HG03280 (cell line): ENCODE data around the gene SCGB1C2.

Experiments
- ATAC-seq: cut with Tn5 transposase; IDR thresholded peaks from one replicate; pipeline ENCODE4 v1.9.1; 2021; ENCODE audit warnings: mild to moderate bottlenecking, moderate library complexity; ENCODE audit not compliant: unreplicated experiment

Gene SCGB1C2

DNA sequence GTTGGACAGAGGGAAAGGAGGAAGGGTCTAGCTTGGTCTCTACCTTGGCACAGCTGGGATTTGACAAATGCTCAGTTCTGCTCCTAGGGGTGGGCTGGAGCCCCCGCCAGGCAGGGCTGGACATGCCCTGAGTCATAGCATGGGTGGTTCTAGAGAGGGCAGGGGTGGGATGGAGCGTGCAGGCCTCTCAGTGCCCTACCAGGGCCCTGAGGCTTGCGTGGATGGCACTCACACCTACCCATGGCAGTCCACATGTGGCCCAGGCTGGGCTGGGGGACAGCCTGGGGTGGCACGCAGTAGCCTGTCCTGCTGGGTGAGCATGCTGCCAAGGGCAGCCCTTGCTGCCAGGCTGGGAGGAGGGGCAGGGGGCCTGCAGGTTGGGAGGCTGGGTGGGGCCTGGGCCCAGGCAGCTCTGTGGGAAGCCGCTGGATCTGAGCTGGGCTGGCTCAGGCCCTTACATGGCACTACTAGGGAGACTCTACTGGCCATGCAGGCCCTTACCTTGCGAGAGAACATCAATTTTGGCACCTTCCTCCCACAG is 32.8 kb downstream of the SCGB1C2 start:
- ATAC-seq = no peak

DNA sequence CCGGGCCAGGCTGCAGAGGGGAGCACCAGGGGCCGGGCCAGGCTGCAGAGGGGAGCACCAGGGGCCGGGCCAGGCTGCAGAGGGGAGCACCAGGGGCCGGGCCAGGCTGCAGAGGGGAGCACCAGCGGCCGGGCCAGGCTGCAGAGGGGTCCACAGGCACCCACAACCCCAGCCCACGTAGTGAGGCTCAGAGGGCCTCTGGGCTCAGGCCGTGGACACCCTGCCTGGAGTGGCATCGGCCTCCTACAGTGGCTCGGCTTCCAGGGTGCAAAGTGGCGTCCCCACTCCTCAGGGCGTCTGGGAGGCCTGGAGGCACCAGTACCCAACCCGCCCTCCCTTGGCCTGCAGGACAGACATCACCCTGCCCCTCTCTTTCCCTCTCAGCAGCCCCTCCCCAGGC is 34.5 kb downstream of the SCGB1C2 start:
- no peak for ATAC-seq

DNA sequence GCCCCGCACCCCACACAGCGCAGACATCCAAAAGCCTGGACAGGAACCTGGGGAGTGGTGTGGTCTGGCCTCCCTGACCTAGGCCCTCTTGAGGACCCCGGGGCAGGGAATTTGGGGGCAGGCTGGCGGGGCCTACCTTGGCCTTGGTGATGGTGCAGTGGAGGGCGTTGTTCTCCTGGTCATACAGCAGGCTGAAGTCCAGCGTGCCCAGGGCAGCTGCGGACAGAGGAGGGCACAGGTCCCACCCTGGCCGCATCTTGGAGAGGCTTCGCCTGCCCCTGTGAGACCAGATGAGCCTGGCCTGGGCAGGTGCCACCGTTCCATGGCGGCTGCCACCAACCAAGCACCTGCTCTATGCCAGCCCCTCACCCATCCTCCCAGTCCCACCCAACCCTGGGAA is 35.0 kb downstream of the SCGB1C2 start:
- no peak for ATAC-seq

DNA sequence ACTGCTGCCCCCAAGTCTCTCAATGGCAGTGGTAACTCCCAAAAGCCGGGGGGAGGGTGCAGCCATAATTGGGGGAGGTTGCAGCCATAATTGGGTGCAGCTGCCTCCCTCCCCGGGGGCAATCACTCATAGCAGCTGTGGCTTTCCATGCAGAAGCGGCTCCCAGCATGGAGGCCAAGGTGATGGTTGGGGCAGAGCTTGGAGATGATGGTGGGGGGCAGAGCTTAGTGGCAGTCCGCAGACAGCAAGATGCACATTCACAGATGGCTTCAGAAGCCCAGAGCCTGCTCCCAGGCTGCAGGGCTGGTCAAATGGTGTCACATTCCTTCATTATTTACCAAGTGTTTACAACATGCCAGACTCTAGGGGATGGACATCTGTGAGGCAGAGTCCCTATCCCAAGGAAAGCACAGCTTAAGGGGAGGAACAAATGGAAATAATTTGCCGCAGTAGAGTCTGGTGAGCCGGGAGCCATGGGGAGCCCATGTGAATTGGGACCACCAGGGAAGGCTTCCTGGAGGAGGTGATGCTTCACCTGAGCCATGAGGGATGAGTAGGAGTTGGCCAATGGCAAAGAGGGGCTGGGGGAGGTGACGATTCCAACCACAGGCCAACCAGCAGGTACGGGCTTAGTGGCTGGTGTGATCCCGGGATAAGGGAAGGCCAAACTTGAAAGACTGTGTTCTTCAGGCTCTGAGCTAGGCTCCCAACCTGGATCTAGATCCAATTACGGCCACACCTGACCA is 36.0 kb downstream of the SCGB1C2 start:
- no peak for ATAC-seq

DNA sequence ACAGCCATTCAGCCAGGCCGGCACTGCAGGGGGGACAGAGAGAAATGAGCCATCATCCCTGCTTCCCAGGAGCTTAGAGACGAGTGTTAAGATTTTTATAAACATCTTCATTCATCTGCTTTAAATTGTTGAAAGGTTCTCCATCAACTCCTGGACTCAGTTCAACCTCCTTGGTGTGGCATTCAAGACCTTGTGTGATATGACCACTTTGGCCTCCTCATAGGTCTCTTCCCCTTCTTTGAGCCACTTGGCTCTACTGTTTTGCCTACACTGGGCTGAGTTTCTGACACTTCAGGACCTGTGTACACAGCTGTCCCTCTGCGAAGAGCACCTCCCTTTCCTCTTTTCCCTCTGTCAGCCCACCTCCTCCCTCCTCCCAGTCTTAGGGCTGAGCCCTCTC is 39.8 kb downstream of the SCGB1C2 start:
- ATAC-seq = no peak

DNA sequence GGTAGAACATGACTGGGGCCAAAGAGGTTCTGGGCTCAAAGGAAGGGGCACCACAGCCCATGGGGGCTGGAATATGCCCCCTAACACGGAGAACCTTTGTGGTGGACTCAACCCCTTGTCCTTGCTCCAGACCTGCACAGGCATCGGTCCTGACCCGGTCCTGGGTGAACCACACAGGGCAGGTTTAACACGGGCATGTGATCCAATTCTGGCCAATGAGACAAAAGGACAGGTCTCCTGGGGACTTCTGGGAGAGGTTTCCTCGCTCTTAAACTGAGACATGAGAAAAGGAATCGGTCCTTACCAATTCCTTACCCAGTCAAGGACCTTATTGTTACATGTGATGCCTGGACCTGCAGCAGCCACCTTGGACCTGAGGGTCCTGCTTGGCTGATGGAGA is 40.4 kb downstream of the SCGB1C2 start:
- ATAC-seq = no peak

DNA sequence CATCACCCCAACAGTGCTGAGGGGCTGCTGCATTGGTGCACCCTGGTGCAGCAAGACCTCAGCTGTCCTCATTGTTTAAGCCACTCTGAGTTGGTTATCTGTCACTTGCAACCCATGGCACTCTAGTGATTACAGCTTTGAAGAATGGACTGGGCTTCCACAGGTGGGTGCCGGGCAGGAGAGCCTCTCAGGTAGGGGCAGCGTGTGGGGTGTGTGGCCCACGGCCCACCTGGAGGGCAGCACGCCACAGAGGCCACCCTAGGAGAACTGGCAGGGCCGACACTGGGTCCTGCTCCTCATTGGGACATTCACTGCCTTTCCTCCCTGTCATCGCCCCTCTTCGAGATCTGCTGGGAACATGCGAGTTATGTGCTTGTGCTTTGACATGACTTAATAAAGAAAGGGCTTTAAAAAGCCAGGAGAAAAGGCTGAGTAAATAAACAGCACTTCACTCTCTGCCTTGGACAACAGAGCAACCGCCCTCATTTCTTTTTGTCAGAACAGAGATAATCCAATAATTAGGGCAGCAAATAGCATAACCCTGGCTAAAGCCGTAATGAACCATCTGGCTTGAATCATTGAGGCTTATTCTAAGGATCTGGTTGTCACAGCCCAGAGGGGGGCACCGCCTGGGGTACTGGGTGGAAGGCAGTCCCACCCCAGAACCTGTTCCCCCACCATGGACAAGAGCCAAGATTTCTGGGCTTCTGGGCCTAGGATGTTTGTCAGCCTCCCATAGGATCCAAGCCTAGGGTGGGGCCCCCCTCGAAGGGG is 41.1 kb downstream of the SCGB1C2 start:
- no peak for ATAC-seq

DNA sequence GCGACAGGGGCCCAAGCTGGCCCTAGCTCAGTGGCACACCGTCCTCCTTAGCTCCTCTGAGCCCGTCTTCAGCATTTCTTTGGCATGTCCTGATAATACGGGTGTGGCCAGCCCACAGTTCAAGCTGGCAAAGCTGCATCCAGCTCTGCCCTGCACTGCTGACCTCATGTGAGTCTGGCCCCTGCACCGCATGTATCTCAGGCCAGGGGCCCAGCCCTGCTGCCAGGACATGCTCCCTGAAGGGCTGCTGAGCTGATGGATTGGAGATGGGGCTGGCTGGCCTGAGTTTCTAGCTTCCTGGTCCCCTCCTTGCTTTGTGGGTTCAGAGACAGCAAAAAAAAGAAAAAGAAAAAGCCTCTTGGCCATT is 41.7 kb downstream of the SCGB1C2 start:
- no peak for ATAC-seq

DNA sequence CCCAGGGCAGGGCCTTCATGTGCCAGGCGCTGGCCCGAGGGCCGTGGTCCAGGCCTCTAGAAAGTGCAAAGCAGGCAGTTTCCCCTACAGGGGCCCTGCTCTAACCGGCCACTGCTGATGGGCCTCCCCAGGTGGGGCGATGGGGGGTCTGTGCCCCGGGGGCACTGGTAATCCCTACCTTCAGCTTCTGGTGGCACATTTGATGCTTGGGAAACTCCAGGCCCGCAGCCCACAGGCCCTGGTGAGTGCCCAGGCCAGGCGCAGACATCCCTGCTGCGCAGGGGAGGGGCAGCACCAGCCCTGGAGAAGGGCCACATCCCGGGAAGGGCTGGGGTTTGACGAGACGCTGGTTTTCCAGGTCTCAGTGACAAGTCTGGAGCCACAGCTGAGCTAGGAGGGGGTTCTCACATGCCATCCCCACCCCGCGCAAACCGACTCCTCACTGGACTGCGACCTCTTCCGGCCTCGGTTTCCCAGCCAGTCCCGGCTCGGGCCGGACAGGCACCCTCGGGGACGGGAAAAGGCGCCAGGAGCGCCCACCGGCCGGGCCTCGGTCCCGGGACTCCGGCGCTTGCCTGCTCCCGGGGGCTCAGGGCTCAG is 42.5 kb downstream of the SCGB1C2 start:
- no peak for ATAC-seq

DNA sequence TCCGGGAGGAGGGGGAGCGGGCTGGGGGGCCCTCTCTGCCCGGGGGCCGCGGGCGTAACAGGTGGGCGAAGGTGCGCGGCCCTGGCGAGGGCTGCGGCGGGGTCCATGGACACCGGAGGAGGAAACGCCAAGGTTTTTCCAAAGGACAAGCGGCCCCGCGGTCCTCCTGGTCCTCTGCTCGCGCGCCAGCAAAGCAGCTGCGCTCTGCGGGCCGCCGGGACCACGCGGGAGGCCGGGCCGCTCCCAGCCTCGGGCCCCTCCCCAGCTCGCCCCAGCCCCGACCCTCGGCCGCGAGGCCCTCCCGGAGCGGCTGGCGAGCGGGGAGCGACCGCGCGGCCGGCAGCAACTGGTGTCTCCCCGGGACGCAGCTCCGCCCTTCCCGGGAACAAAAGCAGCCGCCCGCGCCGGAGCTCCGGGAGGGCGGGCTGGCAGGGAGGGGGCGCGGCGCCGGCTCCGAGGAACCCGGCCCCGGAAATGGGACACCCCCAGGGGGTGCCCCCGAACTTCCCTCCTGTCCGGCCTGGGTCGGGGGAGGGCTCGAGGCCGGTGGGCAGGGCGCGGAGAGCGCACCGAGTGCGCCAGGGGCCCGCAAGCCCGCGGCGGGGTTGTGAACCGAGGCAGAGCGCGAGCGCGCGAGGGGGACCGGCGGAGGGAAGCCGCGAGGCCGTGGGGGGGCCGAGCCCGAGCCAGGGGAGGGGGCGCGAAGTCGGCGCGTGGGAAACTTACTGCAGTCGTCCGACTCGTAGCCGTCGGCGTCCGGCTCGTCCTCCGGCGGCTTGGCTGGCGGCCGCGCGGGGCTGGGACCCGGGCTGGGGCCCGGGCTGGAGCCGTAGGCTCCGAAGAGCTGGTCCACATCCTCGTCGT is 43.2 kb downstream of the SCGB1C2 start:
- ATAC-seq = no peak

DNA sequence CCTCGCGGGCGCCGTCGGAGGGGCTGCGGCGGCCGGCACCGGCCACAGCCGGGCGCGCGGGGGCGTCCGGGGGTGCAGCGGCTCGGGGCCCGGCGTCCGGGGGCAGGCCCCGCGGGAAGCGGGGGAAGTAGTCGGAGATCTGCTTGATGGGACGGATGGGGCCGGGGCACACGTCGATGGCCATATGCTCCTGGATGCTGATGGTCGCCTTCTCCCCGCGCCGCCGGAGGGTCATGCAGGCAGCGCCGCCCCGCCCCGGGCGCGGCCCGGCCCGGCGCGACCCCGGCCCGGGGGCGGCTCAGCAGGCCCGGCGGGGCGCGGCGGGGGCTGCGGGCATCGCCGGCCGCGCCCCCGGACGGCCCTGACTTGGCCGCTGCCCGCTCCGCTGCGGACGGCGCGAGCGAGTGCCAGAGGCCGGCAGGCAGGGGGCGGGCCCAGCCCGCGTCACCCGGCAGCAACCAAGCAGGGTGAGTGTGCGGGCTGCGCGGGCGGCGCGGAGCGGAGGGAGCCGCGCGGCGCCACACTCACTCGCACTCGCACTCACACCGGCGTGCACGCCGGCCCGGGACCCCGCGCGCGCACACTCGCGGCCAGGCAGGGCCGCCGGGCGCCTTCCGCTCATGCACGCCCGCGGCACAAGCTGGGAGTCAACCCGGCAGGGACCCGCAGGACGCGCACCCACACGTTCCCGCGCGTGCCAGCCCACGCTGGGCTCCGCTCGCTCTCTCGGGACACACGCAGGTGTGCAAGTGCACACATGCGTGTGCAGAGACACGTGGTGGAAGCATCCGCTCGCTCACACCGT is 44.1 kb downstream of the SCGB1C2 start, which contains the start of gene DOC2B:
Gene DOC2B, minus strand, starts transcription at position 406 of the 805 bp plus-strand sequence. Its CDS starts 171 bp downstream, at position 235.
- ATAC-seq = no peak

DNA sequence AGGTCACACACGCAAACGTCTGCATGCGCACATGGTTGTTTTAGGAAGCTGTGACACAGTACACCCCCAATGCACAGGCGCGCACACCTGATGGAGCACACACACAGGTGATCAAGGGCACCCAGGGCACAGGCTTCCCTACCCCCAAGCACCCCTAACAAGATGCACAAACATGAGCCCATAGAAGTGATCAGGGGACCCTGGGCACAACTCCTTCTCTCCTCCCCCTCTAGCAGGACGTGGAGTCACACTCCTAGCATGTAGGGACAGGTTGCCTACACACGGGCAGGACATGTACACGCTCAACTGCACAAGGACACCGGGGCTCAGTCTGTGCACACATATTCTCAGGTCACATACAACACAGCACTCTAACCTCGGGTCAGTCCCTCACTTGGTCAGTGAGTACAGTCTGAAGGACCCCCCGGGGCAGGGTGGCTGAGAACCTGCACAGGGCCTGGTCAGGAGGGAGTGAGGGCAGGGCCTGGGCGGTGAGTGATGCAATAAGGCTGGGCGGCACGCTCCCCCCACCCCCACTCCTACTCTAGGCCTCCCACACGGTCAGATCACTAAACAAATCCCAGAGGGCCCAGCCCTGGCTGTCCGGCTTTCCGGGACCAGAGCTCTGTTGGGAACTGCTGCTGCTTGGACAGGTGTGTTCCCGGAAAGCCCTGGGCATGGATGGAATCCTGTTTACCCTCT is 44.8 kb downstream of the SCGB1C2 start:
- no peak for ATAC-seq

DNA sequence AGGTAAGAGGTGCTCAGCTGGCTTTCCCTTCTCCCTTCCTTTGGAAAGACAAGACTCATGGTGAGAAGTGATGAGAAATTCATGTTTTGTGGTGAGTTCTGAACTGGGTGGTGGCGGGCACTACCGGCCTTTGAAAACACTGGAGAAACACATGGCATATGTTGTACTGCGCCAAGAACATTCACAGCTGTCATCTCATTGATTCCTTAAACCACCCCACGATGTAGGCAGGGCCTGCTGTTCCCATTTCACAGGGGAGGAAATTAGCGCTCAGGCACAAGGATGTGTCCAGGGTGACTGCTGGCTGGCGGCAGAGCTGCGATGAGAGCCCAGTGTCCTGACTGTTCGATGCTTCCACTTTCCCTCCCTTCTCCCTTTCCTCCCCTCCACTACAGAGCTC is 45.7 kb downstream of the SCGB1C2 start:
- ATAC-seq = no peak

DNA sequence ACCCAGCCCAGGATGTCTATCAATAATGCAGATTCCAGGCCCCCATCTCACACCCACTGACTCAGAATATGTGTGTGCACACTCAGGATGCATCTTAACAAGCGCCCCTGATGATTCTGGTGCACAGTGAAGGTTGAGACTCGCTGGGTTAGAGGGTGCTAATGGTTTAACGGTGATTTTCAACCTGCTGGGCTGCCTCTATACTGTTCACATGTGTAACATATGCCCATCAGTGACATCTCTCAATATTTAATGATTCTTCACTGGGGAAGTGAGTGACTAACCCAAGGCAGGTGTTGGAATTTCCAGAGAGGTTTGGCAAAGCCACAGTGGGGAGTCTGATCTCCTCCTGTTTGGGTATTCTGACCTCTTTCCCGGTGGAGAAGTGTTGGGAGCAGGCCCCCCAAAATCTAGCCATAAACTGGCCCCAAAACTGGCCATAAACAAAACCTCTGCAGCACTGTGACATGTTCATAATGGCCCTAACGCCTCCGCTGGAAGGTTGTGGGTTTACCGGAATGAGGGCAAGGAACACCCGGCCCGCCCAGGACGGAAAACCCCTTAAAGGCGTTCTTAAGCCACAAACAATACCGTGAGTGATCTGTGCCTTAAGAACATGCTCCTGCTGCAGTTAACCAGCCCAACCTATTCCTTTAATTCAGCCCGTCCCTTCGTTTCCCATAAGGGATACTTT is 48.2 kb downstream of the SCGB1C2 start:
- ATAC-seq = no peak

DNA sequence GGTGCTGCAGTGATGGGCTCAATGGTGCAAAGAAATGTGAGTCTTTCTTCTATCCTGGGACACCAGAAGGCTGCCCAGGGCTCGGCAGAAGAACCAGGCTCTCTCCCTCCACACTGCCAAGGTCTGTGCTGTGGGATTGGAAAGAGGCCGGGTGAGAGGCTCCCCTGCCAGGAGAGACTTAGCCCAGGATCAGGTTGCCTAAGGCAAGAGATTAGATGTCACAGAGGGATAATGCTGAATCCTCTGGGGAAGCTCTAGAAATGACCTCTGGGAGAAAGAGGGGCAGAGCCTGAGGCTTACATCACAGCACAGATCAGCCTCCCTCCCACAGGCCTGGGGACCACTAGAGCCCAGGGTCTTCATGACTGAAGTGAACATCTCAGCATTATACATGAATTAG is 49.8 kb downstream of the SCGB1C2 start:
- ATAC-seq = no peak
